ENCODE data around the gene PAGE2B. TPM values are rescaled to one million over a fixed set of nuclear protein-coding genes. Genes with fewer than 3 reads are reported as not detected.

Gene PAGE2B
- total RNA-seq, 1 donor from 2014 or later = not detected

DNA sequence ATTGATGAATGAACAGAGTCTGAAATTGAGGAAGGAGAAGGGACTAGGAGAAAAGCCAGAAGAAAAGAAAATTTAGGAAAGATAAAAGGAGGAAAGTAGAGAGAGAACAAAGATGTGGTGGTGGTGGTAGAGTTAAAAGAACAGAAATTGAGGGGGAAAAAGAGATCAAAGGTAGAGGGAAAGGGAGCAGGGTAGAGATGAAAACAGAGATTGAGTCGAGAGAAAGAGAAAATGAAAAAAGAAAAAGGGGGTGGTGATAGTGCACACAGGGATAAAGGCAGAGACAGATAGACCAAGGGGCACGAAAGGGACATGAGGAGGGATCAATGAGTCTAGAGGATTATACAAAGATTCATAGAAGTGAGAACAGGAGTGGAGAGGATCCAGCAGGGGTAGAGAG lies 48.0 kb upstream of the PAGE2B start:
- Histone ChIP-seq H3K4me3 (ENCODE audit: insufficient read depth, low read depth, low read length) (no peak overlapping the region), H3K36me3 (ENCODE audit: insufficient read depth, low read length) (no peaks in the 10 kb centered on the region), H3K4me2 (ENCODE audit: low read length) (no peak overlapping the region), H2AFZ (ENCODE audit: low read depth, low read length) (no peak overlapping the region), H3K27ac (ENCODE audit: low read depth, low read length) (no peak overlapping the region), H4K20me1 (ENCODE audit: insufficient read depth, low read length) (no peaks in the 10 kb centered on the region), H3K79me2 (ENCODE audit: insufficient read depth, low read length) (no peaks in the 10 kb centered on the region), H3K4me1 (ENCODE audit: insufficient read depth, low read length) (no peaks in the 10 kb centered on the region), H3K9ac (ENCODE audit: low read length) (no peak overlapping the region), H3K27me3 (ENCODE audit: insufficient read depth, low read length) (no peaks in the 10 kb centered on the region), H3K9me3 (ENCODE audit: insufficient read depth, low read depth, low read length) (no peaks in the 10 kb centered on the region)
- Mint-ChIP-seq H3K27me3 (ENCODE audit: low read depth, unreplicated experiment) (no peaks in the 10 kb centered on the region), H3K9me3 (ENCODE audit: unreplicated experiment) (peaks cover 4% of the 10 kb centered on the region), H3K4me1 (ENCODE audit: low read depth, unreplicated experiment) (peaks cover 6% of the 10 kb centered on the region), H3K27ac (ENCODE audit: unreplicated experiment) (no peak overlapping the region), H3K36me3 (ENCODE audit: low read depth, unreplicated experiment) (no peaks in the 10 kb centered on the region), H3K4me3 (ENCODE audit: unreplicated experiment) (no peak overlapping the region)
- DNase-seq (ENCODE audit: low read depth) = no peak
- no peak for TF ChIP-seq EZH2 (IDR thresholded peaks at IDR 0.05; ENCODE audit: insufficient read depth, low read length)
- no peak for TF ChIP-seq CTCF (IDR thresholded peaks at IDR 0.05; ENCODE audit: insufficient read depth, low read depth, low read length)
- FAIRE-seq = no peak

- no peak overlapping the region for H3K4me3 ChIP-seq (ENCODE audit: insufficient read depth, low read depth, low read length)
- no peaks in the 10 kb centered on the region for H3K27me3 ChIP-seq (ENCODE audit: insufficient read depth, low read length)
- peaks cover 4% of the 10 kb centered on the region for H3K9me3 Mint-ChIP-seq (ENCODE audit: unreplicated experiment)
- H3K4me1 Mint-ChIP-seq (ENCODE audit: low read depth, unreplicated experiment) = peaks cover 9% of the 10 kb centered on the region
- FAIRE-seq = no peak
- no peaks in the 10 kb centered on the region for H3K36me3 ChIP-seq (ENCODE audit: insufficient read depth, low read length)
- H3K79me2 ChIP-seq (ENCODE audit: insufficient read depth, low read length) = no peaks in the 10 kb centered on the region
- no peaks in the 10 kb centered on the region for H3K27me3 Mint-ChIP-seq (ENCODE audit: low read depth, unreplicated experiment)
- H2AFZ ChIP-seq (ENCODE audit: low read depth, low read length) = no peak overlapping the region
- H4K20me1 ChIP-seq (ENCODE audit: insufficient read depth, low read length) = no peaks in the 10 kb centered on the region
- H3K36me3 Mint-ChIP-seq (ENCODE audit: low read depth, unreplicated experiment) = no peaks in the 10 kb centered on the region
- H3K4me3 Mint-ChIP-seq (ENCODE audit: unreplicated experiment) = no peak overlapping the region
- TF ChIP-seq CTCF (IDR thresholded peaks at IDR 0.05; ENCODE audit: insufficient read depth, low read depth, low read length) (no peak), EZH2 (IDR thresholded peaks at IDR 0.05; ENCODE audit: insufficient read depth, low read length) (no peak)
- no peaks in the 10 kb centered on the region for H3K9me3 ChIP-seq (ENCODE audit: insufficient read depth, low read depth, low read length)
- no peak overlapping the region for H3K9ac ChIP-seq (ENCODE audit: low read length)
- DNase-seq (ENCODE audit: low read depth) = no peak
- no peak overlapping the region for H3K27ac ChIP-seq (ENCODE audit: low read depth, low read length)
- H3K27ac Mint-ChIP-seq (ENCODE audit: unreplicated experiment) = no peak overlapping the region
- no peak overlapping the region for H3K4me2 ChIP-seq (ENCODE audit: low read length)
- no peaks in the 10 kb centered on the region for H3K4me1 ChIP-seq (ENCODE audit: insufficient read depth, low read length)
Observed at GRCh38 chrX:55028040-55028439, 46.8 kb upstream of the PAGE2B start.

GRCh38 chrX:55028611-55029010 lies 46.2 kb upstream of the PAGE2B start:
- DNase-seq (ENCODE audit: low read depth) = no peak
- Histone ChIP-seq H3K4me3 (ENCODE audit: insufficient read depth, low read depth, low read length) (no peak overlapping the region), H2AFZ (ENCODE audit: low read depth, low read length) (no peak overlapping the region), H3K79me2 (ENCODE audit: insufficient read depth, low read length) (no peaks in the 10 kb centered on the region), H4K20me1 (ENCODE audit: insufficient read depth, low read length) (no peaks in the 10 kb centered on the region), H3K9ac (ENCODE audit: low read length) (no peak overlapping the region), H3K27ac (ENCODE audit: low read depth, low read length) (no peak overlapping the region), H3K4me2 (ENCODE audit: low read length) (no peak overlapping the region), H3K4me1 (ENCODE audit: insufficient read depth, low read length) (no peaks in the 10 kb centered on the region), H3K9me3 (ENCODE audit: insufficient read depth, low read depth, low read length) (no peaks in the 10 kb centered on the region), H3K27me3 (ENCODE audit: insufficient read depth, low read length) (no peaks in the 10 kb centered on the region), H3K36me3 (ENCODE audit: insufficient read depth, low read length) (no peaks in the 10 kb centered on the region)
- H3K27me3 Mint-ChIP-seq (ENCODE audit: low read depth, unreplicated experiment) = no peaks in the 10 kb centered on the region
- no peaks in the 10 kb centered on the region for H3K36me3 Mint-ChIP-seq (ENCODE audit: low read depth, unreplicated experiment)
- no peak overlapping the region for H3K4me3 Mint-ChIP-seq (ENCODE audit: unreplicated experiment)
- no peak for TF ChIP-seq CTCF (IDR thresholded peaks at IDR 0.05; ENCODE audit: insufficient read depth, low read depth, low read length)
- no peak for TF ChIP-seq EZH2 (IDR thresholded peaks at IDR 0.05; ENCODE audit: insufficient read depth, low read length)
- peaks cover 11% of the 10 kb centered on the region for H3K4me1 Mint-ChIP-seq (ENCODE audit: low read depth, unreplicated experiment)
- peaks cover 4% of the 10 kb centered on the region for H3K9me3 Mint-ChIP-seq (ENCODE audit: unreplicated experiment)
- FAIRE-seq = no peak
- no peak overlapping the region for H3K27ac Mint-ChIP-seq (ENCODE audit: unreplicated experiment)

Measured in astrocyte (in vitro differentiated cells and primary cell).